GM19463 (cell line): ENCODE results near the gene SLC35G6.
"Not testable (repeated sequence)": the region's sequence is repeated elsewhere in the genome, so short reads cannot be mapped to it uniquely, and the experiment has no call there.

Experiments
- ATAC-seq: cut with Tn5 transposase; IDR thresholded peaks from one replicate; pipeline ENCODE4 v1.9.1; 2021; ENCODE audit warnings: mild to moderate bottlenecking, moderate library complexity; ENCODE audit not compliant: unreplicated experiment

The SLC35G6 gene

GRCh38 chr17:7477392-7478275 lies 3.6 kb upstream of the SLC35G6 start:
- no peak for ATAC-seq

- no peak for ATAC-seq
These were observed 2.7 kb upstream of the SLC35G6 start for GRCh38 chr17:7478276-7479212.

GRCh38 chr17:7479213-7480088 lies 1.8 kb upstream of the SLC35G6 start, which contains the start of gene ZBTB4:
Gene ZBTB4, minus strand, starts transcription at chr17:7479631. Its CDS starts 12,830 bp downstream, at chr17:7466801.
- no peak for ATAC-seq

- no peak for ATAC-seq
These were observed 1.2 kb upstream of the SLC35G6 start for GRCh38 chr17:7480089-7480384.

GRCh38 chr17:7481842-7482741 lies 846 bp downstream of the SLC35G6 start:
- not testable (repeated sequence) for ATAC-seq

GRCh38 chr17:7482742-7483088 lies 1.5 kb downstream of the SLC35G6 start:
- ATAC-seq: not testable (repeated sequence)

- ATAC-seq: peak; percentile 23
These were observed 2.2 kb downstream of the SLC35G6 start for GRCh38 chr17:7483255-7484066.

GRCh38 chr17:7484067-7484918 lies 3.0 kb downstream of the SLC35G6 start, which contains the start of gene POLR2A:
Gene POLR2A, plus strand, starts transcription at chr17:7484366.
- peak; percentile 50 for ATAC-seq

GRCh38 chr17:7484919-7485377 lies 3.7 kb downstream of the SLC35G6 start:
- no peak for ATAC-seq

GRCh38 chr17:7486181-7486580 lies 4.9 kb downstream of the SLC35G6 start:
- ATAC-seq: no peak

- no peak for ATAC-seq
These were observed 8.9 kb downstream of the SLC35G6 start for GRCh38 chr17:7490144-7490543.

GRCh38 chr17:7491583-7491982 lies 10.3 kb downstream of the SLC35G6 start:
- no peak for ATAC-seq

- ATAC-seq: no peak
These were observed 12.7 kb downstream of the SLC35G6 start for GRCh38 chr17:7493941-7494340.

GRCh38 chr17:7495906-7496434 lies 14.7 kb downstream of the SLC35G6 start:
- no peak for ATAC-seq

- ATAC-seq: no peak
These were observed 15.4 kb downstream of the SLC35G6 start for GRCh38 chr17:7496470-7497183.

GRCh38 chr17:7497228-7497627 lies 16.0 kb downstream of the SLC35G6 start:
- ATAC-seq: no peak

- ATAC-seq: no peak
These were observed 16.4 kb downstream of the SLC35G6 start for GRCh38 chr17:7497636-7498035.
